DMS153 treated with DMSO at 0.1 percent for 48 hours (cell line): ENCODE data around the gene MDM1.

ENCODE experiments used
- DNase-seq: peaks from one replicate; lab custom pipeline; 2025; ENCODE audit not compliant: unreplicated experiment; lab: John Stamatoyannopoulos, UW

MDM1 gene

GRCh38 chr12:68324531-68324930 is 7.6 kb downstream of the MDM1 start:
- no peak for DNase-seq

DNA sequence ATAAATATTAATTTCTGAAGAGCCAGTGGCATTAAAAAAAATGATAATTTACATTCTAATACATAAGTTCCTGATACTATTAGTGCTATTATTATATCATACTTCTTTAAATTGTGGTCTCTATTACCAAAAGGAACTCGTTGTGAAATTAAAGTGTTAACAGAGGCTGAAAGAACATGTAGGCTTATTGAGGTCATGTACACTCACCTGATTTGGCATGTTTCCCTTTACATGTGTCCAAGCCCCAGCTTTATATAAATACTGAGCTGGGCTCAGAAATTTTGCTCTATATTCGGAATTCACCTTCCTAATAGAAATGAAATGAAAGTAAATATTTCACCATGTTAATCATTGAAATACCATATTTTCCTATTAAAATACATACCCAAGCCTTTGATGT is 11.0 kb downstream of the MDM1 start:
- DNase-seq = no peak

- no peak for DNase-seq
Observed at GRCh38 chr12:68319988-68320623, 12.1 kb downstream of the MDM1 start.

DNA sequence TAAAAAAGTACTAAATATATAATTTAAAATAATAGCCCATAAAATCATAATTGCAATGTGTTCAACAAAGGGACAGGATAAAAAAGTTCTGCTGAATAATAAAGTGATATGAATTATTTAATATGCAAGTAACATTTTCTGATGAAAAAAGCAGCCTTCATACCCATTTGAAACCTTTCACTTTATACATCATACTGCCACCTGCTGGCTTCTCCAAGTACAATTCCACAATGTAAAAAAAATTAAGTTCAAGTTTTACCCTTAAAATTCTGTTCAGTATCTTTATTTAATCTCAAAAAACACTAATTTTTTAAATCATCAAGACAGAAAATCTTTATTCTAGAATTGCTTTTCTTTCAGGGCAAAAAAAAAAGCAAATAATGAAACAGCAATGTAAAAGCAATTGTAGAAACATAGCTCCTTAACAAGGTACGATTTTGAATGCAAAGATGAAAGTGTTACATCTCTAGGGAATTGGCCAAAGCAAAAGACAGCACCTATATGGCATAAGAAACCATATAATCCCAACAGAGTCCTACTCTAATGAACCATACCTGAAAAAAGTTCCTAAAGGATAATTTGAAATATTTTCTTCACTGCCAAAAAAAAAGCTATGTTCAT is 15.0 kb downstream of the MDM1 start:
- DNase-seq = peak; percentile 47

DNA sequence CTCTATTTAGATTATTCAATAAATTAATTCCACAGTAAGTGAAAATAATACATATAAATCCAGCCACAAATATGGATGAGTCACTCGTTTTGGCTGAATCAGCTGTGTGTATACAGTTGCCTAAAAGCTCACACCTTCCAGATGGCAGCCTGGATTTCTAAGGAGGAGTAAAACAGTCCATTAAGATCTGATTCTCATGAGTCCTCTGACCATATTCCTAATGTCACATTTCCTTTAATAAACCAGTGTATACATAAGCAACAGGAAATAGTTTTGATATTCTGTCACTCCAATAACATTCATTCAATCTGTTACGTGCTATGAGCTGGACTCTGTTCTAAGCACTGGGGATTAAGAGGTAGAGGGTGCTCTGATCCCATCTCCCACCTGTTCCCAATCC is 21.8 kb downstream of the MDM1 start:
- no peak for DNase-seq

DNA sequence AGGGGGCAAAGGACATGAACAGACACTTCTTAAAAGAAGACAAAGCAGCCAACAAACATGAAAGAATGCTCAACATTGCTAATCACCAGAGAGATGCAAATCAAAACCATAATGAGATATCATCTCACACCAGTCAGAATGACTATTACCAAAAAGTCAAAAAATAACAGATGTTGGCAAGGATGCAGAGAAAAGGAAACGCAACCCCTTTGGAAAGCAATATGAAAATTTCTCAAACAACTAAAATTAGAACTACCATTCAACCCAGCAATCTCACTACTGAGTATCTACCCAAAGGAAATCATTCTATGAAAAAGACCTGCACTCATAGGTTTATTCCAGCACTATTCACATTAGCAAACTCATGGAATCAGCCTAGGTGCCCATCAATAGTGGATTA is 25.6 kb downstream of the MDM1 start:
- DNase-seq = no peak

DNA sequence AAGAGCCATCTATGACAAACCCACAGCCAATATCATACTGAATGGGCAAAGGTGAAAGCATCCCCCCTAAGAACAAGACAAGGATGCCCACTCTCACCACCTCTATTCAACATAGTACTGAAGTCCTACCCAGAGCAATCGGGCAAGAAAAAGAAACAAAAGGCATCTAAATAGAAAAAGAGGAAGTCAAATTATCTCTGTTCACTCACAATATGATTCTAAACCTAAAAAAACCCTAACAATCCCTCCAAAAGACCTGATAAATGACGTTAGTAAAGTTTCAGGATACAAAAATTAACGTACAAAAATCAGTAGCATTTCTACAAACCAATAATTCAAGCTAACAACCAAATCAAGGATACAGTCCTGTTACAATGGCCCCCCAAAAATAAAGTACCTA is 26.9 kb downstream of the MDM1 start:
- no peak for DNase-seq

GRCh38 chr12:68304626-68305025 is 27.5 kb downstream of the MDM1 start:
- DNase-seq = no peak

GRCh38 chr12:68303850-68304249 is 28.3 kb downstream of the MDM1 start:
- no peak for DNase-seq

- DNase-seq = no peak
Observed at GRCh38 chr12:68297929-68298328, 34.2 kb downstream of the MDM1 start.

- DNase-seq = no peak
Observed at GRCh38 chr12:68294251-68294650, 37.9 kb downstream of the MDM1 start.

GRCh38 chr12:68293347-68293746 is 38.8 kb downstream of the MDM1 start:
- DNase-seq = no peak

DNA sequence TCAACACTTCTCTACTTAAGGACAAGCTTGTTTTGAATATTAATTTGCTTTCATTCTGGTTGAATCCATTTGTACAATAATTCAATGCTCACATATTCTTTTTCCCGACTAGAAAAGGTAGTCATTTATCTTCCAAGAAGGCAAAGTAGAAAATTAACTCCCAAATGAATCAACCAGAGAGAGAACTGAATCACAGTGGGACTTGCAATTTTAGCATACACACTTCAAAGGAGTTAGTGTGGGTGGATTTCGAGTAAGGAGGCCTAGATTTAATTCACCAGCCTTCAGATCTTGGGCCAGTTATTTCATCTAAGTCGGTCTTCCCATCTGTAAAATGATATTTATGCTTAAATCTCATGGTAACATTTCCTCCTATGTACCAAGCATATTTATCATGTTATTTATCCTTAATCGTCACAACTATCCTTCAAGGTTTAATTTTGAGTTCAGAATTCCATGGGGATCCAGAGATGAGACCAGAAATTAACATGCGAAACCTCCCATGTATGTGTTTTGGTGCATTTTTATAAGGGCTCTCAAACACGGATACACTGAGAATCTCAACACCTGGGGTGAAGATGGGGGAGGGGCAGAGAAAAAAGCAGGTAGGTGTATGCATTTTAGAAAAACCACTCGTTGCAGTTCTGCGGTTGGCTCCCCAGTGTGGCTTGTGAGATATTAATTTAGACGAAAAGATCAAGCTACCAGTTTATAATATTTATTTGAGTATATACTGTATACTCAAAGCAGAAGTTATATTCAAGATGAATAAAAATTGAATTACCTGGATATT is 39.8 kb downstream of the MDM1 start:
- no peak for DNase-seq

DNA sequence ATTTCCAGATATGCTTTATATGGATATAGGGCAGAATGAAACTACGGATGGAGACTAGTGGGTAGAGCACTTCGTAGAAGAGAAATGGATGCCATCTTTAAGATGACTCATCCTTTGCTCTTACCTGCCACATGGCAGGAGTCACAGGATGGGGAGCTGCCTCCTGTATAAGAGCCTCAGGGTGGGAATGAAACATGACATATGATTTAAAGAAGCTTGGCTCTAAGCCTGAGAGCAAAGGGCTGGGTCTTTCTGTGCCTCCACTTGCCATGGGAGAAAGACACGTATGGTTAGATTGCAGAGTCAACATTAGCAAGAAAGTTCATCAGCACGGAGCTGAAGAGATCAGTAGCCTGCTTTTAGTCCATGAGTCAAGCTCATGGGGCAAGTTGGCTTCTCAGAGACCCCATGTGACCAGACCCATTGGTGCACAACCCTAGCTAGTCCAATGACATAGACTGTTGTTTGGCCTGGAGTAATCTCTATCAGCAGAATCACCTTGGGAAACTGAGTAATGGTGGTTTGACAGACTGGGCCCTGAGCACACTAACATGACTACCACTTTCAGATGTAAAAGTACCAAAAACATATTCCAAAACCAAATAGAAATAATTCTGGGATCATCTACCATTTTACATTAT is 40.6 kb downstream of the MDM1 start:
- no peak for DNase-seq

- no peak for DNase-seq
Observed at GRCh38 chr12:68290126-68290525, 42.0 kb downstream of the MDM1 start.

DNA sequence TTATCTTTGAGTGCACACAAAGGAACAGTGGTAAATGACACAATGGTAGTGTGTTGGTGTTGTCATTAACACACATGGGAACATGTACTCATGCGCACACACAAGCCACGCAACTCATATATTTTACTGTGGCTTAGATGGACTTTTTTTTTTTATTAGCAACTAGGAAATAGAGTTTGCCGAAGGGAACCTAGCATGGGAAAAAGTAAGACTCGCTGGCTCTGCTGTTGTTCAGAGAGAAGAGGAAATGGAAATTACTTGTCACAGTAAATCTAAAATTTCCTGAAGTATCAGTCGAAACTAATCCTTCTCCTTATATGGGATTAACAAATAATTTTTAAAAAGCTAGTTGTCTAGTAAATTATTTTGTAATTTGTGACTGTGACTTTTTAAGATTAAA is 45.1 kb downstream of the MDM1 start:
- no peak for DNase-seq

DNA sequence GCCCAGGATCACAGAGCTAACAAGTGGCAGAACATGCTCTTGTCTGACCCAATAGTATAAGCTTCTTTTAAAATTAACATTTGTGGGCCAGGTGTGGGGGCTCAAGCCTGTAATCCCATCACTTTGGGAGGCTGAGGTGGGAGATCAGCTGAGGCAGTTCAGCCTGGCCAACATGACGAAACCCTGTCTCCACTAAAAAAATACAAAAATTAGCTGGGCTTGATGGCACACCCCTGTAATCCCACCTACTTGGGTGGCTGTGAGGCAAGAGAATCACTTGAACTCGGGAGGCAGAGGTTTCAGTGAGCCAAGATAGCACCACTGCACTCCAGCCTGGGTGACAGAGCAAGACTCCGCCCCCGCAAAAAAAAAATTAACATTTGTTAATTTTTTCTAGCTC is 45.8 kb downstream of the MDM1 start:
- no peak for DNase-seq

- no peak for DNase-seq
Observed at GRCh38 chr12:68285541-68285940, 46.6 kb downstream of the MDM1 start.

- DNase-seq = no peak
Observed at GRCh38 chr12:68281322-68282077, 50.7 kb downstream of the MDM1 start.

DNA sequence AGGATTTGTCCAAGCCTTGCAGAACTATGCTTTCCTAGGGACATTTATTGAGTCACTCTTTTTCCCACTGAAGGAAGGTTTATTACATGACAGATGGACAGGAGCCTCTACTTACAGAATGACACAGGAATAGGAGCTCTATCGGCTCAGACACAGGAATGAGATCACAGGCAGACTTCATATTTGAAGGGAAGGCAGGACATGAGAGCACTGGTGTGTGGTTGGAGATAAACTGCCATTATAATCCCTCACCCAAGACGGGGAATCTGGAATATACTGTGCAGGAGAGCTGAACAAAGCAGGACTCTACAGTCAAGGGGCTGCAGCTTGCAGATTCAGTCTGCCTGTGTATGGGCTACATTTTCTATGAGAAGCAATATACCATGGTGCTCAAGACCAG is 51.9 kb downstream of the MDM1 start:
- DNase-seq = no peak
